CD14-positive monocyte (primary cell): Measurements from ENCODE around the gene EFCAB12. TPM values are rescaled to one million over a fixed set of nuclear protein-coding genes. Genes with fewer than 3 reads are reported as not detected.
A peak's percentile ranks its signal among the peaks of the same experiment; 100 is the strongest.

Source experiments
- DNase-seq, 3 donors: peaks; one replicate each; pipeline ENCODE4 v3.0.0-alpha.2; 2011 to 2022
- H2AFZ ChIP-seq: 2 replicates; pipeline ENCODE4 v1.6.0; 2012; ENCODE audit warnings: mild to moderate bottlenecking, low read depth, low read length, inconsistent platforms; ENCODE audit not compliant: insufficient read depth, poor library complexity, severe bottlenecking
- H3K27ac ChIP-seq, 2 donors: 1 replicate in 1 of 2; 2 replicates in 1 of 2; pipeline ENCODE4 v1.5.1; 2012 to 2013; ENCODE audit warnings: low read length in 2 of 2, control low read depth in 1 of 2, inconsistent platforms in 1 of 2, low read depth in 1 of 2, mild to moderate bottlenecking in 1 of 2
- H3K27me3 ChIP-seq, 2 donors: one replicate each; pipeline versions ENCODE4 v1.6.0 to v1.6.1; 2011 to 2013; ENCODE audit warnings: low read length in 2 of 2; ENCODE audit not compliant: control insufficient read depth in 2 of 2, insufficient read depth in 2 of 2
- H3K36me3 ChIP-seq, 2 donors: replicated peaks in 1 of 2; 1 replicate in 1 of 2; 2 replicates in 1 of 2; pipeline versions ENCODE4 v1.5.1 to v1.6.1; 2012 to 2013; ENCODE audit warnings: low read length in 2 of 2, control low read depth in 1 of 2, inconsistent platforms in 1 of 2, mild to moderate bottlenecking in 1 of 2; ENCODE audit not compliant: insufficient read depth in 2 of 2, control insufficient read depth in 1 of 2
- H3K4me1 ChIP-seq, 2 donors: 1 replicate in 1 of 2; 2 replicates in 1 of 2; pipeline versions ENCODE4 v1.5.1 to v1.6.1; 2012 to 2013; ENCODE audit warnings: low read length in 2 of 2, control low read depth in 1 of 2, inconsistent platforms in 1 of 2, mild to moderate bottlenecking in 1 of 2, moderate library complexity in 1 of 2; ENCODE audit not compliant: insufficient read depth in 2 of 2, control insufficient read depth in 1 of 2
- H3K4me2 ChIP-seq: replicated peaks from 2 replicates; pipeline ENCODE3; 2012; ENCODE audit warnings: low read length, moderate library complexity, mild to moderate bottlenecking; ENCODE audit not compliant: poor library complexity, severe bottlenecking; ENCODE audit errors: extremely low read depth
- H3K4me3 ChIP-seq, 3 experiments: fragments of 200-600 bp in 1 of 3; sonication (generic) in 1 of 3; replicated peaks in 1 of 3; 1 replicate in 2 of 3; 2 replicates in 1 of 3; pipeline ENCODE4 v1.5.1; 2011 to 2013; ENCODE audit warnings: low read length in 3 of 3, mild to moderate bottlenecking in 3 of 3, control low read depth in 2 of 3, low read depth in 2 of 3, inconsistent platforms in 1 of 3, moderate library complexity in 1 of 3
- H3K79me2 ChIP-seq: 2 replicates; pipeline ENCODE4 v1.6.0; 2012; ENCODE audit warnings: mild to moderate bottlenecking, control low read depth, inconsistent platforms, low read length, moderate library complexity; ENCODE audit not compliant: insufficient read depth
- H3K9ac ChIP-seq: 2 replicates; pipeline ENCODE4 v1.6.0; 2017; ENCODE audit warnings: low read length, mild to moderate bottlenecking; ENCODE audit not compliant: insufficient read depth, poor library complexity, severe bottlenecking
- H3K9me3 ChIP-seq, 2 donors: replicated peaks in 1 of 2; 1 replicate in 1 of 2; 2 replicates in 1 of 2; pipeline versions ENCODE4 v1.5.1 to v1.6.1; 2012 to 2013; ENCODE audit warnings: low read length in 2 of 2, control low read depth in 1 of 2; ENCODE audit not compliant: control insufficient read depth in 1 of 2, insufficient read depth in 1 of 2
- H4K20me1 ChIP-seq: 2 replicates; pipeline ENCODE4 v1.6.0; 2012; ENCODE audit warnings: mild to moderate bottlenecking, low read length, control low read depth, moderate library complexity; ENCODE audit not compliant: insufficient read depth
- H3K27ac Mint-ChIP-seq, 7 donors: one replicate each; pipeline ENCODE4 v1.8.0; 2020; ENCODE audit warnings: mild to moderate bottlenecking in 7 of 7, mixed read lengths in 7 of 7, moderate library complexity in 6 of 7, inconsistent platforms in 2 of 7
- H3K27me3 Mint-ChIP-seq, 3 donors: one replicate each; pipeline ENCODE4 v1.8.0; 2021 to 2022; ENCODE audit warnings: low read depth in 3 of 3, mild to moderate bottlenecking in 3 of 3, mixed read lengths in 3 of 3, moderate library complexity in 3 of 3, inconsistent platforms in 1 of 3
- H3K36me3 Mint-ChIP-seq, 2 donors: one replicate each; pipeline ENCODE4 v1.8.0; 2020; ENCODE audit warnings: mixed read lengths in 2 of 2, inconsistent platforms in 1 of 2, mild to moderate bottlenecking in 1 of 2
- H3K4me1 Mint-ChIP-seq: one replicate; pipeline ENCODE4 v1.8.0; 2020; ENCODE audit warnings: mild to moderate bottlenecking, mixed read lengths
- H3K4me3 Mint-ChIP-seq, 2 donors: one replicate each; pipeline ENCODE4 v1.8.0; 2020; ENCODE audit warnings: mild to moderate bottlenecking in 2 of 2, mixed read lengths in 2 of 2, moderate library complexity in 1 of 2
- H3K9me3 Mint-ChIP-seq, 7 donors: one replicate each; pipeline ENCODE4 v1.8.0; 2020 to 2022; ENCODE audit warnings: mixed read lengths in 7 of 7, mild to moderate bottlenecking in 6 of 7, moderate library complexity in 6 of 7, inconsistent platforms in 2 of 7
- CTCF ChIP-seq: fragments of 200-600 bp; IDR thresholded peaks from one replicate; pipeline ENCODE4 v1.8.0; 2022; ENCODE audit warnings: antibody characterized with exemption, mild to moderate bottlenecking
- WGBS: methylation state at CpG from one replicate; pipeline ENCODE4 v1.1.5; 2013; ENCODE audit warnings: missing lambda C conversion rate; ENCODE audit not compliant: insufficient coverage; 5-methylcytosine and 5-hydroxymethylcytosine counted together
- intact Hi-C, 2 donors: fragments of 100-400 bp; cut with micrococcal nuclease; formaldehyde crosslinking; loops; one replicate each; pipeline versions ENCODE4 v1.15.0 to v1.15.1; 2023
- polyA plus RNA-seq, 3 donors: library from polyadenylated mRNA; depleted of rRNA in 1 of 3; unstranded in 2 of 3; stranded (reverse) in 1 of 3; fragments of 300-500 nt in 2 of 3; fragments of >200 nt in 1 of 3; fragmentation: Illumina TruSeq in 2 of 3; gene quantifications; 1 replicate in 2 of 3; 2 replicates in 1 of 3; pipeline ENCODE4 v1.2.3, GENCODE V29; 2012 to 2021

Gene EFCAB12
- polyA plus RNA-seq, 3 donors, result 0.35 TPM; not detected in 2

- Mint-ChIP-seq H3K27me3 (peaks cover 0 to 2% (median 0%) of the 10 kb centered on the region in 3 donors), H3K36me3 (peaks cover 41 to 47% of the 10 kb centered on the region in 2 donors), H3K9me3 (peaks cover 0 to 1% (median 0%) of the 10 kb centered on the region in 7 donors), H3K27ac (peak overlapping the region in 2 of 7 donors; percentile 37 to 59), H3K4me3 (no peak overlapping the region), H3K4me1 (no peaks in the 10 kb centered on the region)
- no peaks in the 10 kb centered on the region for H3K79me2 ChIP-seq
- H4K20me1 ChIP-seq, result no peaks in the 10 kb centered on the region
- H3K9ac ChIP-seq, result no peak overlapping the region
- no peak overlapping the region for H3K4me2 ChIP-seq
- no peaks in the 10 kb centered on the region for H3K27me3 ChIP-seq
- no CpG with 5 or more reads among the region's 2 CpGs for WGBS
- intact Hi-C loops, result no loop called here
- no peak overlapping the region for H3K27ac ChIP-seq
- no peak overlapping the region for H2AFZ ChIP-seq
- no peaks in the 10 kb centered on the region for H3K4me1 ChIP-seq
- peaks cover 6 to 71% of the 10 kb centered on the region in 2 donors for H3K36me3 ChIP-seq
- no peak overlapping the region for H3K4me3 ChIP-seq
- no peaks in the 10 kb centered on the region for H3K9me3 ChIP-seq
- DNase-seq, result no peak
- TF ChIP-seq CTCF, result no peak
Measured at GRCh38 chr3:129470861-129471260, 42.4 kb upstream of the EFCAB12 start.

DNA sequence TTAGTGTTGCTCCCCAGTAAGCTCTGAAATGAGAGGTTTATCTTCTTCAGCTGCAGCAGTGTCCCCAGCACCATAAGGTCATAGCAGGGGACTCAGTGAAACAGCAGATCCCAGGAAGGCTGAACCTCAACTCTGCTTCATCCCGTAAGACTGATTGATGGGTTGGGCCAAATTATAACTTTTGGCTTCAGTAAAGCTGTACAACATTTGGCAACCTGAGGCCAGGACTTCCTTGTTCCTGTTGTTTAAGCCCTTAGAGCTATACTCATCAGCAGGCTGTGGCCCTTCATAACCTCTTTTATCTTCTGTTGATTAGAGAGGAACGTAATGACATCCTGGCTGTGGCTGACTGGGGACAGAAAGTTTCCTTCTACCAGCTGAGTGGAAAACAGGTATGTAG, 40.6 kb upstream of the EFCAB12 start:
- intact Hi-C loops, result no loop called here
- Histone ChIP-seq H4K20me1 (no peaks in the 10 kb centered on the region), H3K79me2 (no peaks in the 10 kb centered on the region), H3K27me3 (no peaks in the 10 kb centered on the region), H3K9ac (no peak overlapping the region), H3K4me2 (no peak overlapping the region), H3K4me1 (no peaks in the 10 kb centered on the region), H3K4me3 (no peak overlapping the region), H3K27ac (peak overlapping the region in 1 of 2 donors; percentile 29), H3K9me3 (no peaks in the 10 kb centered on the region), H3K36me3 (peaks cover 6 to 74% of the 10 kb centered on the region in 2 donors), H2AFZ (no peak overlapping the region)
- Mint-ChIP-seq H3K4me3 (no peak overlapping the region), H3K4me1 (no peaks in the 10 kb centered on the region), H3K36me3 (peaks cover 40 to 43% of the 10 kb centered on the region in 2 donors), H3K9me3 (peaks cover 0 to 1% (median 0%) of the 10 kb centered on the region in 7 donors), H3K27ac (no peak overlapping the region), H3K27me3 (peaks cover 0 to 3% (median 0%) of the 10 kb centered on the region in 3 donors)
- 100% methylated on average over 1 of the region's 2 CpGs for WGBS
- DNase-seq, result no peak
- no peak for TF ChIP-seq CTCF
